HEK293T (cell line): ENCODE data around the gene SLC38A3.

Experiments
- CTCF ChIA-PET: fragments of 350-600 bp; formaldehyde crosslinking; extraction: SDS; loops from one replicate; lab custom pipeline; 2021; ENCODE audit warnings: antibody characterized with exemption, inconsistent platforms; lab: Yijun Ruan, JAX
- POLR2A ChIA-PET: fragments of 350-600 bp; formaldehyde crosslinking; extraction: SDS; loops from one replicate; lab custom pipeline; 2020; ENCODE audit warnings: antibody characterized with exemption, inconsistent platforms; lab: Yijun Ruan, JAX
- DNase-seq: peaks from one replicate; pipeline ENCODE4 v3.0.0; 2012; ENCODE audit warnings: mixed read lengths; ENCODE audit errors: extremely low spot score
- ARNT ChIP-seq: fragments of 450-650 bp; IDR thresholded peaks from 2 replicates; pipeline ENCODE4 v1.6.1; 2017; ENCODE audit warnings: mild to moderate bottlenecking
- BHLHE40 ChIP-seq: fragments of 450-650 bp; IDR thresholded peaks from 2 replicates; pipeline ENCODE4 v1.6.1; 2016; ENCODE audit warnings: mild to moderate bottlenecking, moderate library complexity, borderline replicate concordance
- CTBP1 ChIP-seq: fragments of 450-650 bp; IDR thresholded peaks from 2 replicates; pipeline ENCODE4 v1.6.1; 2016; ENCODE audit warnings: borderline replicate concordance
- ELF4 ChIP-seq: fragments of 450-650 bp; IDR thresholded peaks from 2 replicates; pipeline ENCODE4 v1.6.1; 2017; ENCODE audit warnings: antibody characterized with exemption
- FOXA1 ChIP-seq: fragments of 450-650 bp; IDR thresholded peaks from 2 replicates; pipeline ENCODE4 v1.6.1; 2016; ENCODE audit warnings: mild to moderate bottlenecking
- FOXK2 ChIP-seq: fragments of 450-650 bp; IDR thresholded peaks from 2 replicates; pipeline ENCODE4 v1.6.1; 2016; ENCODE audit warnings: mild to moderate bottlenecking
- FOXM1 ChIP-seq: fragments of 450-650 bp; IDR thresholded peaks from 2 replicates; pipeline ENCODE4 v1.6.1; 2017; ENCODE audit warnings: mild to moderate bottlenecking, borderline replicate concordance
- HDGF ChIP-seq: fragments of 450-650 bp; IDR thresholded peaks from 2 replicates; pipeline ENCODE4 v1.6.1; 2017; ENCODE audit warnings: antibody characterized with exemption, borderline replicate concordance
- L3MBTL2 ChIP-seq: fragments of 450-650 bp; conservative IDR thresholded peaks from 2 replicates; pipeline ENCODE4 v1.6.1; 2016; ENCODE audit warnings: mild to moderate bottlenecking
- LEF1 ChIP-seq: fragments of 450-650 bp; IDR thresholded peaks from 2 replicates; pipeline ENCODE4 v1.6.1; 2017; ENCODE audit warnings: mild to moderate bottlenecking, borderline replicate concordance
- NFRKB ChIP-seq: fragments of 450-650 bp; IDR thresholded peaks from 2 replicates; pipeline ENCODE4 v1.6.1; 2016; ENCODE audit warnings: mild to moderate bottlenecking, moderate library complexity
- PKNOX1 ChIP-seq: fragments of 450-650 bp; IDR thresholded peaks from 2 replicates; pipeline ENCODE4 v1.6.1; 2016
- SUZ12 ChIP-seq: fragments of 450-650 bp; IDR thresholded peaks from 2 replicates; pipeline ENCODE4 v1.6.1; 2016; ENCODE audit warnings: mild to moderate bottlenecking
- TARDBP ChIP-seq: fragments of 450-650 bp; IDR thresholded peaks from 2 replicates; pipeline ENCODE4 v1.6.1; 2016
- ZNF384 ChIP-seq: fragments of 450-650 bp; IDR thresholded peaks from 2 replicates; pipeline ENCODE4 v1.6.1; 2016

SLC38A3 gene

GRCh38 chr3:50232303-50232702, 27.2 kb downstream of the SLC38A3 start:
- DNase-seq, result no peak
- TF ChIP-seq ARNT (no peak), FOXA1 (no peak)
- ChIA-PET POLR2A (interaction anchor here (1.2 kb wide), 1 partner anchor 14 kb away, joined by 3 read pairs; no protein-coding TSS in a partner anchor), CTCF (interaction anchor here (1.1 kb wide), 1 partner anchor 18 kb away, joined by 4 read pairs; no protein-coding TSS in a partner anchor)

- TF ChIP-seq L3MBTL2, result no peak
- no peak for TF ChIP-seq ARNT
- no peak for TF ChIP-seq TARDBP
- TF ChIP-seq FOXA1, result no peak
- no peak for TF ChIP-seq CTBP1
- TF ChIP-seq FOXM1, result no peak
- no peak for TF ChIP-seq SUZ12
- TF ChIP-seq BHLHE40, result no peak
- POLR2A ChIA-PET, result interaction anchor here (0.8 to 1.2 kb wide), 2 partner anchors 13 to 22 kb away, joined by 3 to 4 read pairs; no protein-coding TSS in a partner anchor
- CTCF ChIA-PET, result interaction anchor here (0.6 to 1.1 kb wide), 5 partner anchors 13 to 295 kb away, joined by 3 to 7 read pairs (median 4); no protein-coding TSS in a partner anchor
- DNase-seq, result no peak
Observed at GRCh38 chr3:50233176-50233575, 28.1 kb downstream of the SLC38A3 start.

- TF ChIP-seq TARDBP, result no peak
- ChIA-PET POLR2A (interaction anchor here (0.6 to 2.7 kb wide), 16 partner anchors 8 to 101 kb away, joined by 3 to 13 read pairs (median 4); partner anchors contain the start of genes GNAT1 and TUSC2), CTCF (interaction anchor here (0.6 to 1.6 kb wide), 5 partner anchors 9 to 88 kb away, joined by 3 to 16 read pairs (median 4); no protein-coding TSS in a partner anchor)
- peak; percentile 98 for DNase-seq
Observed at GRCh38 chr3:50235716-50236483, 30.8 kb downstream of the SLC38A3 start, which contains the start of gene GNAI2. TSS of gene GNAI2 (plus strand) at chr3:50236204. CDS start at chr3:50236336, 132 bp downstream.

- POLR2A ChIA-PET, result interaction anchor here (0.9 to 2.7 kb wide), 3 partner anchors 10 to 33 kb away, joined by 3 to 13 read pairs (median 9); no protein-coding TSS in a partner anchor
- CTCF ChIA-PET, result interaction anchor here (1.6 kb wide), 1 partner anchor 10 kb away, joined by 16 read pairs; no protein-coding TSS in a partner anchor
- DNase-seq, result no peak
- no peak for TF ChIP-seq ZNF384
- TF ChIP-seq BHLHE40, result no peak
- no peak for TF ChIP-seq SUZ12
- TF ChIP-seq FOXA1, result no peak
- no peak for TF ChIP-seq HDGF
- TF ChIP-seq ELF4, result no peak
- no peak for TF ChIP-seq CTBP1
- no peak for TF ChIP-seq TARDBP
- TF ChIP-seq ARNT, result no peak
- TF ChIP-seq NFRKB, result no peak
Observed at GRCh38 chr3:50236484-50237132, 31.5 kb downstream of the SLC38A3 start.

- TF ChIP-seq FOXK2 (no peak), HDGF (no peak), FOXM1 (no peak), NFRKB (no peak)
- CTCF ChIA-PET, result interaction anchor here (1.2 to 1.6 kb wide), 2 partner anchors 9 to 11 kb away, joined by 3 to 7 read pairs; no protein-coding TSS in a partner anchor
- DNase-seq, result peak; percentile 21
- POLR2A ChIA-PET, result interaction anchor here (1.1 to 2.7 kb wide), 2 partner anchors 9 to 23 kb away, joined by 3 to 13 read pairs; no protein-coding TSS in a partner anchor
Observed at GRCh38 chr3:50237133-50237651, 32.1 kb downstream of the SLC38A3 start.

GRCh38 chr3:50237754-50238548, 32.9 kb downstream of the SLC38A3 start:
- CTCF ChIA-PET, result interaction anchor here (0.9 to 1.6 kb wide), 4 partner anchors 9 to 21 kb away, joined by 3 to 7 read pairs (median 3); no protein-coding TSS in a partner anchor
- DNase-seq, result no peak
- no peak for TF ChIP-seq L3MBTL2
- no peak for TF ChIP-seq ELF4
- no peak for TF ChIP-seq CTBP1
- no peak for TF ChIP-seq LEF1
- no peak for TF ChIP-seq ARNT
- no peak for TF ChIP-seq PKNOX1
- TF ChIP-seq ZNF384, result no peak
- TF ChIP-seq BHLHE40, result no peak
- TF ChIP-seq HDGF, result no peak
- POLR2A ChIA-PET, result interaction anchor here (1.1 to 2.7 kb wide), 2 partner anchors 9 to 22 kb away, joined by 3 to 13 read pairs; no protein-coding TSS in a partner anchor
